ENCODE data around the gene ZBED6. TPM values are rescaled to one million over a fixed set of nuclear protein-coding genes. Genes with fewer than 3 reads are reported as not detected.
"Not testable (repeated sequence)": the region's sequence is repeated elsewhere in the genome, so short reads cannot be mapped to it uniquely, and the experiment has no call there.

The ZBED6 gene
- total RNA-seq, 2 experiments from 2014 or later: 18.9 to 19.4 TPM

GRCh38 chr1:203793561-203793960 is 1.9 kb upstream of the ZBED6 start:
- DNase-seq, POLR2A ChIA-PET, CTCF ChIA-PET: not testable (repeated sequence)

GRCh38 chr1:203794764-203795440 is 521 bp upstream of the ZBED6 start:
- CTCF ChIA-PET: no interaction called here
- Mint-ChIP-seq H3K27me3 (no peaks in the 10 kb centered on the region), H3K4me1 (peaks cover 45% of the 10 kb centered on the region), H3K27ac (peak overlapping the region; percentile 93), H3K4me3 (peak overlapping the region; percentile 95), H3K36me3 (ENCODE audit: low read depth) (peaks cover 36% of the 10 kb centered on the region), H3K9me3 (peaks cover 4% of the 10 kb centered on the region)
- POLR2A ChIA-PET: no interaction called here
- no peak for DNase-seq

More at GRCh38 chr1:203793561-203793960, 1.9 kb upstream of the ZBED6 start:
- H3K36me3 Mint-ChIP-seq (ENCODE audit: low read depth): peaks cover 23% of the 10 kb centered on the region
- H3K27ac Mint-ChIP-seq, H3K27me3 Mint-ChIP-seq, H3K4me3 Mint-ChIP-seq, H3K9me3 Mint-ChIP-seq: not testable (repeated sequence)
- H3K4me1 Mint-ChIP-seq: peaks cover 32% of the 10 kb centered on the region

DNA sequence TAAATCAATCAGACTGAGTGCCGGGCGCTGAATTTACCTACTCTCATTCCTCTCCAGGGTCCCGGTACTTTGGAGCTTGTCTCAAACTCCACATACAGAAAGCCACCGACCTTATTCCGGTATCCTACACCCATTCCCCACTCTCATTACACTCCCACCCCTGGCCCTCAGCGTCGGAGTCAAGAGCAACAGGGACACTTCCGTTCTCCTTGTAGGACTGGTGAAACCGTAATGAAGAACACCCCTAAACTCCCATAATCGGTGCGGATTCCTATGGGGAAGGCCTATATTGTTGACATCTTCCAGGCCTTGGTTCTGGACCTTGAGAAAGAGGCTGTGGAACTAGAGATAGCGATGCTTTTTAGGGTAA is 798 bp downstream of the ZBED6 start:
- Mint-ChIP-seq H3K27me3 (no peaks in the 10 kb centered on the region), H3K27ac (peak overlapping the region; percentile 93), H3K4me1 (peaks cover 52% of the 10 kb centered on the region), H3K4me3 (peak overlapping the region; percentile 95), H3K36me3 (ENCODE audit: low read depth) (peaks cover 40% of the 10 kb centered on the region), H3K9me3 (peaks cover 4% of the 10 kb centered on the region)
- DNase-seq: peak; percentile 38
- ChIA-PET POLR2A (interaction anchor here (0.5 kb wide), 1 partner anchor 732 kb away, joined by 3 read pairs; no protein-coding TSS in a partner anchor), CTCF (interaction anchor here (0.8 kb wide), 1 partner anchor 40 kb away, joined by 4 read pairs; no protein-coding TSS in a partner anchor)

- POLR2A ChIA-PET: no interaction called here
- H3K27ac Mint-ChIP-seq: no peak overlapping the region
Measured at GRCh38 chr1:203797216-203797615, 1.8 kb downstream of the ZBED6 start.

GRCh38 chr1:203797948-203798655 is 2.7 kb downstream of the ZBED6 start:
- Mint-ChIP-seq H3K9me3 (peaks cover 4% of the 10 kb centered on the region), H3K4me1 (peaks cover 59% of the 10 kb centered on the region), H3K36me3 (ENCODE audit: low read depth) (peaks cover 51% of the 10 kb centered on the region), H3K27me3 (no peaks in the 10 kb centered on the region), H3K27ac (no peak overlapping the region), H3K4me3 (peak overlapping the region; percentile 10)
- CTCF ChIA-PET: no interaction called here
- POLR2A ChIA-PET: no interaction called here
- DNase-seq: no peak

More at GRCh38 chr1:203797216-203797615, 1.8 kb downstream of the ZBED6 start:
- CTCF ChIA-PET: interaction anchor here (0.7 kb wide), 1 partner anchor 59 kb away, joined by 3 read pairs; no protein-coding TSS in a partner anchor
- DNase-seq: no peak
- Mint-ChIP-seq H3K4me1 (peaks cover 54% of the 10 kb centered on the region), H3K4me3 (peak overlapping the region; percentile 95), H3K36me3 (ENCODE audit: low read depth) (peaks cover 43% of the 10 kb centered on the region), H3K27me3 (no peaks in the 10 kb centered on the region), H3K9me3 (peaks cover 4% of the 10 kb centered on the region)

DNA sequence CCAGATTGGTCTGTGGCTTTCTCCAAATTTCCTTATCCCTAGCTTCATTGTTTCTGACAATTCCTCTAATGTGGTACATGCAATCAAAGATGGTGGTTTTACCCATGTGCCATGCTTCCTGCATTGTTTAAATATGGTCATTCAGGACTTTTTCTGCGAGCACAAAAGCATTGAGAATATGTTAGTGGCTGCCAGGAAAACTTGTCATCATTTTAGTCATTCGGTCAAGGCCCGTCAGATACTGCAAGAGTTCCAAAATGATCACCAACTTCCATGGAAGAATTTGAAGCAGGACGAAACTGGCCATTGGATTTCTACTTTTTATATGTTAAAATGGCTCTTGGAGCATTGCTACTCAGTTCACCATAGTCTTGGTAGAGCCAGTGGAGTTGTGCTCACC is 3.7 kb downstream of the ZBED6 start:
- Mint-ChIP-seq H3K27me3 (no peaks in the 10 kb centered on the region), H3K9me3 (peaks cover 4% of the 10 kb centered on the region), H3K4me1 (peaks cover 60% of the 10 kb centered on the region), H3K4me3 (no peak overlapping the region), H3K36me3 (ENCODE audit: low read depth) (peaks cover 61% of the 10 kb centered on the region), H3K27ac (no peak overlapping the region)
- CTCF ChIA-PET: no interaction called here
- POLR2A ChIA-PET: no interaction called here
- DNase-seq: no peak

- ChIA-PET CTCF (interaction anchor here (1.0 kb wide), 1 partner anchor 10 kb away, joined by 4 read pairs; no protein-coding TSS in a partner anchor), POLR2A (no interaction called here)
- Mint-ChIP-seq H3K4me1 (peaks cover 60% of the 10 kb centered on the region), H3K27me3 (no peaks in the 10 kb centered on the region), H3K4me3 (no peak overlapping the region), H3K36me3 (ENCODE audit: low read depth) (peaks cover 66% of the 10 kb centered on the region), H3K27ac (no peak overlapping the region), H3K9me3 (peaks cover 4% of the 10 kb centered on the region)
- DNase-seq: no peak
Measured at GRCh38 chr1:203799971-203800370, 4.5 kb downstream of the ZBED6 start.

DNA sequence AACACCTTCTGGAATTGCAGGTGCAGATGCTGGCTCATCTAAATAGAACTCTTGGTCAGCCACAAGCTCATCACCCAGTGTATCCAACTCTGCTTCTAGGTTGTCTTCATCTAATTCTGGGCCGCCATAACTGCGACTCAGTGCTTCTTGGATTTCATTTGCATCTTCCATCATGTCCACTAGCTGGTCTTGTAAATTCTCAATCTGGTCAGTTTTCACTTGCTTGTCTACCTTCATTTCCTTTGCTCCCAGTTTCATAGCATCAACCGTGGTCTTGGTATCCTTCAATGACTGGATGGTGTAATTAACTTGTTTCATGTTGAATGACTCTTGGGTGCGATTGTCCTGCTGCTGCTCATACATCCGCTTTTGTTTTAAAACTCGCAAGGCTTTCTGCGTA is 10.3 kb downstream of the ZBED6 start:
- Mint-ChIP-seq H3K4me1 (peaks cover 25% of the 10 kb centered on the region), H3K27me3 (no peaks in the 10 kb centered on the region), H3K9me3 (no peaks in the 10 kb centered on the region), H3K36me3 (ENCODE audit: low read depth) (peaks cover 52% of the 10 kb centered on the region), H3K27ac (no peak overlapping the region), H3K4me3 (no peak overlapping the region)
- POLR2A ChIA-PET: no interaction called here
- no peak for DNase-seq
- CTCF ChIA-PET: no interaction called here

GRCh38 chr1:203807196-203807595 is 11.8 kb downstream of the ZBED6 start:
- no peaks in the 10 kb centered on the region for H3K9me3 Mint-ChIP-seq
- peaks cover 28% of the 10 kb centered on the region for H3K4me1 Mint-ChIP-seq
- H3K27me3 Mint-ChIP-seq: no peaks in the 10 kb centered on the region
- no peak overlapping the region for H3K4me3 Mint-ChIP-seq
- ChIA-PET POLR2A (interaction anchor here (0.8 kb wide), 1 partner anchor 186 kb away, joined by 4 read pairs; no protein-coding TSS in a partner anchor), CTCF (interaction anchor here (0.5 kb wide), 1 partner anchor 1001 kb away, joined by 5 read pairs; no protein-coding TSS in a partner anchor)
- H3K27ac Mint-ChIP-seq: no peak overlapping the region
- peaks cover 55% of the 10 kb centered on the region for H3K36me3 Mint-ChIP-seq (ENCODE audit: low read depth)
- no peak for DNase-seq

GRCh38 chr1:203813581-203814341 is 18.3 kb downstream of the ZBED6 start:
- peaks cover 9% of the 10 kb centered on the region for H3K4me1 Mint-ChIP-seq
- ChIA-PET CTCF (interaction anchor here (1.2 to 1.5 kb wide), 2 partner anchors 10 to 309 kb away, joined by 3 to 4 read pairs; no protein-coding TSS in a partner anchor), POLR2A (interaction anchor here (0.6 kb wide), 1 partner anchor 11 kb away, joined by 3 read pairs; no protein-coding TSS in a partner anchor)
- no peaks in the 10 kb centered on the region for H3K9me3 Mint-ChIP-seq
- peaks cover 44% of the 10 kb centered on the region for H3K36me3 Mint-ChIP-seq (ENCODE audit: low read depth)
- H3K27me3 Mint-ChIP-seq: no peaks in the 10 kb centered on the region
- H3K27ac Mint-ChIP-seq: no peak overlapping the region
- no peak for DNase-seq
- H3K4me3 Mint-ChIP-seq: no peak overlapping the region

GRCh38 chr1:203818399-203818798 is 23.0 kb downstream of the ZBED6 start:
- ChIA-PET POLR2A (no interaction called here), CTCF (no interaction called here)
- no peak for DNase-seq
- Mint-ChIP-seq H3K4me3 (no peak overlapping the region), H3K36me3 (ENCODE audit: low read depth) (peaks cover 50% of the 10 kb centered on the region), H3K27me3 (no peaks in the 10 kb centered on the region), H3K4me1 (peaks cover 6% of the 10 kb centered on the region), H3K9me3 (no peaks in the 10 kb centered on the region), H3K27ac (no peak overlapping the region)

GRCh38 chr1:203823306-203823705 is 27.9 kb downstream of the ZBED6 start:
- CTCF ChIA-PET: interaction anchor here (0.8 to 1.0 kb wide), 2 partner anchors 10 to 13 kb away, joined by 3 read pairs; no protein-coding TSS in a partner anchor
- POLR2A ChIA-PET: interaction anchor here (0.6 kb wide), 1 partner anchor 58 kb away, joined by 3 read pairs; no protein-coding TSS in a partner anchor
- H3K9me3 Mint-ChIP-seq: no peaks in the 10 kb centered on the region

More at GRCh38 chr1:203823306-203823705, 27.9 kb downstream of the ZBED6 start:
- Mint-ChIP-seq H3K27me3 (no peaks in the 10 kb centered on the region), H3K4me3 (no peak overlapping the region), H3K27ac (no peak overlapping the region), H3K36me3 (ENCODE audit: low read depth) (peaks cover 59% of the 10 kb centered on the region), H3K4me1 (peaks cover 15% of the 10 kb centered on the region)
- DNase-seq: no peak

Measured in activated CD4-positive, alpha-beta T cell treated with anti-CD3 and anti-CD28 coated beads, Interleukin-2, amount 10 ng/mL, durations not matched to agents 7 days and 5 days (primary cell).